ENCODE data around the gene HIF3A. TPM values are rescaled to one million over a fixed set of nuclear protein-coding genes. Genes with fewer than 3 reads are reported as not detected.
"Not testable (repeated sequence)": the region's sequence is repeated elsewhere in the genome, so short reads cannot be mapped to it uniquely, and the experiment has no call there.

HIF3A gene
- total and polyA plus RNA-seq, 2 experiments from 2014 or later, result 54.6 to 149 TPM

GRCh38 chr19:46320559-46320958 lies 23.7 kb downstream of the HIF3A start:
- Histone ChIP-seq H3K36me3 (replicated peaks; ENCODE audit: insufficient read depth, low read depth) (peaks cover 3% of the 10 kb centered on the region), H3K27me3 (no peaks in the 10 kb centered on the region), H3K4me1 (ENCODE audit: insufficient read depth) (no peaks in the 10 kb centered on the region), H3K27ac (no peak overlapping the region), H4K20me1 (ENCODE audit: insufficient read depth, poor library complexity, severe bottlenecking) (no peaks in the 10 kb centered on the region), H3K4me3 (no peak overlapping the region), H3K4me2 (no peak overlapping the region), H3K79me2 (no peaks in the 10 kb centered on the region), H3K9me2 (replicated peaks; ENCODE audit: insufficient read depth) (no peaks in the 10 kb centered on the region), H3K9me3 (ENCODE audit: low read depth) (no peaks in the 10 kb centered on the region), H2AFZ (no peak overlapping the region)
- no peak for DNase-seq (ENCODE audit: low spot score)
- 100% methylated on average over 5 of the region's 5 CpGs for WGBS (ENCODE audit: low lambda C conversion rate, missing lambda C conversion rate)
- TF ChIP-seq, protein P1, sequence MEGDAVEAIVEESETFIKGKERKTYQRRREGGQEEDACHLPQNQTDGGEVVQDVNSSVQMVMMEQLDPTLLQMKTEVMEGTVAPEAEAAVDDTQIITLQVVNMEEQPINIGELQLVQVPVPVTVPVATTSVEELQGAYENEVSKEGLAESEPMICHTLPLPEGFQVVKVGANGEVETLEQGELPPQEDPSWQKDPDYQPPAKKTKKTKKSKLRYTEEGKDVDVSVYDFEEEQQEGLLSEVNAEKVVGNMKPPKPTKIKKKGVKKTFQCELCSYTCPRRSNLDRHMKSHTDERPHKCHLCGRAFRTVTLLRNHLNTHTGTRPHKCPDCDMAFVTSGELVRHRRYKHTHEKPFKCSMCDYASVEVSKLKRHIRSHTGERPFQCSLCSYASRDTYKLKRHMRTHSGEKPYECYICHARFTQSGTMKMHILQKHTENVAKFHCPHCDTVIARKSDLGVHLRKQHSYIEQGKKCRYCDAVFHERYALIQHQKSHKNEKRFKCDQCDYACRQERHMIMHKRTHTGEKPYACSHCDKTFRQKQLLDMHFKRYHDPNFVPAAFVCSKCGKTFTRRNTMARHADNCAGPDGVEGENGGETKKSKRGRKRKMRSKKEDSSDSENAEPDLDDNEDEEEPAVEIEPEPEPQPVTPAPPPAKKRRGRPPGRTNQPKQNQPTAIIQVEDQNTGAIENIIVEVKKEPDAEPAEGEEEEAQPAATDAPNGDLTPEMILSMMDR (IDR thresholded peaks at IDR 0.05; ENCODE audit: poor library complexity), result no peak
- no peak for TF ChIP-seq EZH2 (IDR thresholded peaks at IDR 0.05; ENCODE audit: borderline replicate concordance)
- no peak for TF ChIP-seq EZH2phosphoT487 (IDR thresholded peaks at IDR 0.05; ENCODE audit: low read depth, severe bottlenecking, unreplicated experiment)

- Histone ChIP-seq H3K4me3 (no peak overlapping the region), H3K27me3 (no peaks in the 10 kb centered on the region), H3K9me2 (replicated peaks; ENCODE audit: insufficient read depth) (no peaks in the 10 kb centered on the region), H3K79me2 (no peaks in the 10 kb centered on the region), H3K36me3 (replicated peaks; ENCODE audit: insufficient read depth, low read depth) (peaks cover 6% of the 10 kb centered on the region), H4K20me1 (ENCODE audit: insufficient read depth, poor library complexity, severe bottlenecking) (no peaks in the 10 kb centered on the region), H3K4me1 (ENCODE audit: insufficient read depth) (no peaks in the 10 kb centered on the region), H3K9me3 (ENCODE audit: low read depth) (peaks cover 3% of the 10 kb centered on the region), H3K27ac (no peak overlapping the region), H3K4me2 (no peak overlapping the region), H2AFZ (no peak overlapping the region)
- DNase-seq (ENCODE audit: low spot score), result no peak
- 97% methylated on average over 12 of the region's 12 CpGs for WGBS (ENCODE audit: low lambda C conversion rate, missing lambda C conversion rate)
- TF ChIP-seq EZH2phosphoT487 (IDR thresholded peaks at IDR 0.05; ENCODE audit: low read depth, severe bottlenecking, unreplicated experiment) (no peak), EZH2 (IDR thresholded peaks at IDR 0.05; ENCODE audit: borderline replicate concordance) (no peak)
- TF ChIP-seq, protein P1 (IDR thresholded peaks at IDR 0.05; ENCODE audit: poor library complexity), result no peak
Observed at GRCh38 chr19:46321653-46322052, 24.8 kb downstream of the HIF3A start.

- H3K9me3 ChIP-seq (ENCODE audit: low read depth); H3K4me3 ChIP-seq; DNase-seq (ENCODE audit: low spot score); H2AFZ ChIP-seq; H3K4me2 ChIP-seq; H3K27ac ChIP-seq; H3K9me2 ChIP-seq (replicated peaks; ENCODE audit: insufficient read depth); H3K36me3 ChIP-seq (replicated peaks; ENCODE audit: insufficient read depth, low read depth); H3K79me2 ChIP-seq; H3K4me1 ChIP-seq (ENCODE audit: insufficient read depth); H3K27me3 ChIP-seq; H4K20me1 ChIP-seq (ENCODE audit: insufficient read depth, poor library complexity, severe bottlenecking): not testable (repeated sequence)
- WGBS (ENCODE audit: low lambda C conversion rate, missing lambda C conversion rate), result 97% methylated on average over 9 of the region's 9 CpGs
Observed at GRCh38 chr19:46323227-46323626, 26.4 kb downstream of the HIF3A start.

GRCh38 chr19:46324277-46324676 lies 27.4 kb downstream of the HIF3A start:
- Histone ChIP-seq H4K20me1 (ENCODE audit: insufficient read depth, poor library complexity, severe bottlenecking) (no peaks in the 10 kb centered on the region), H3K27me3 (no peaks in the 10 kb centered on the region), H3K36me3 (replicated peaks; ENCODE audit: insufficient read depth, low read depth) (peaks cover 9% of the 10 kb centered on the region), H3K4me1 (ENCODE audit: insufficient read depth) (no peaks in the 10 kb centered on the region), H2AFZ (no peak overlapping the region), H3K9me2 (replicated peaks; ENCODE audit: insufficient read depth) (no peaks in the 10 kb centered on the region), H3K4me2 (no peak overlapping the region), H3K9me3 (ENCODE audit: low read depth) (peaks cover 6% of the 10 kb centered on the region), H3K27ac (no peak overlapping the region), H3K79me2 (no peaks in the 10 kb centered on the region), H3K4me3 (no peak overlapping the region)
- no peak for DNase-seq (ENCODE audit: low spot score)
- TF ChIP-seq EZH2phosphoT487 (IDR thresholded peaks at IDR 0.05; ENCODE audit: low read depth, severe bottlenecking, unreplicated experiment), result no peak
- TF ChIP-seq, protein P1 (IDR thresholded peaks at IDR 0.05; ENCODE audit: poor library complexity), result no peak
- no peak for TF ChIP-seq EZH2 (IDR thresholded peaks at IDR 0.05; ENCODE audit: borderline replicate concordance)
- 78% methylated on average over 3 of the region's 3 CpGs for WGBS (ENCODE audit: low lambda C conversion rate, missing lambda C conversion rate)

Measured in hepatocyte (in vitro differentiated cells).